ENCODE results near the gene GFER.

Gene GFER

DNA sequence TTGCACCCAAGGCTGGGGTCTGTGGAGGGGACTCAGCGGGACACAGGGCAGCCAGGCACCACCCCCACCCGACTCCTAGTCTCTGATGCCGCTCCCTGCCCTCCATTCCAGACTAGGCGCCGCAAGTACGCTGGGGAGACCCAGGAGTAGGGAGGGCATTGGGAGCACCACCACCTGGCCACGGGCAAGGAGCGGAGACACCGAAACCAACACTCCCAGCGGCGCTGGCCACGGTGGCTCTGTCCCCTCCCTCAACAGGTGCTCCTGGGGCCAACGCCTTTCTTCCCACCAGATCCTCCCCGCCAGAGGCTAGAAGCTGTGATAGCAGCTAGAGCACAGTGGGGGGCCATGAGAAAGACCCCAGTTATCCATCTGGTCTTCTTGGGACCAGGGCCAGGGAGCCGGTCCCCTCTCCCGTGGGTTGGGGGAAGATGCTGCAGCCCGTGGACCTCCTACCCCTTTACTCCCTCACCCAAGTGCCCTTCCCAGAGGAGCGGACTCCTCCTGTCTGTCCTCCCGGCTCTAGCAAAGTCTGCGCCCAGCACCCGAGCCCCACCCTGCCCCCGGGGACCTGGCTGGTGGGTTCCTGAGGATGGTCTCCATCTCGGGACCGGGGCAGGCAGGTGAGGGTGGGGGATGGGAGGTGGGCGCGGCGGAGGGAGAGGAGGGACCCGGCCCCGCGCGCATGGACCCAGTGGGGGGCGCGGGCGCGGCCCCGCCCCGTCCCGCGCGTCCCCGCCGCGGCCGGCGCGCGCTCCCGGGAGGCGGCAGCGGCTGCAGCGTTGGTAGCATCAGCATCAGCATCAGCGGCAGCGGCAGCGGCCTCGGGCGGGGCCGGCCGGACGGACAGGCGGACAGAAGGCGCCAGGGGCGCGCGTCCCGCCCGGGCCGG is 5.5 kb downstream of the GFER start, which contains the start of gene SYNGR3:
SYNGR3 (plus strand) TSS at position 762 of the 892 bp plus-strand sequence. CDS start 133 bp downstream, outside the sequence.
- FAIRE-seq, result no peak

DNA sequence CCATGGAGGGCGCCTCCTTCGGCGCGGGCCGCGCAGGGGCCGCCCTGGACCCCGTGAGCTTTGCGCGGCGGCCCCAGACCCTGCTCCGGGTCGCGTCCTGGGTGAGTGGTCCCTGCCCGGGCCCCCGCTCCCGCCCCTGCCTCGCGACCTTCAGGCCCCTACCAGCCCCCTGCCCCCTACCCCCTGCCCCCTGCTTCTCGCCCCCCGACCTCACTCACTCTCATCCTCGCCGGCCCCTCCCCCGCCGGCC is 6.0 kb downstream of the GFER start:
- no peak for FAIRE-seq
- no peak for DNase-seq (ENCODE audit: extremely low spot score, insufficient read length, low read depth)

More for the DNA sequence above, 5.5 kb downstream of the GFER start, which contains the start of gene SYNGR3:
- no peak for DNase-seq (ENCODE audit: extremely low spot score, insufficient read length, low read depth)

DNA sequence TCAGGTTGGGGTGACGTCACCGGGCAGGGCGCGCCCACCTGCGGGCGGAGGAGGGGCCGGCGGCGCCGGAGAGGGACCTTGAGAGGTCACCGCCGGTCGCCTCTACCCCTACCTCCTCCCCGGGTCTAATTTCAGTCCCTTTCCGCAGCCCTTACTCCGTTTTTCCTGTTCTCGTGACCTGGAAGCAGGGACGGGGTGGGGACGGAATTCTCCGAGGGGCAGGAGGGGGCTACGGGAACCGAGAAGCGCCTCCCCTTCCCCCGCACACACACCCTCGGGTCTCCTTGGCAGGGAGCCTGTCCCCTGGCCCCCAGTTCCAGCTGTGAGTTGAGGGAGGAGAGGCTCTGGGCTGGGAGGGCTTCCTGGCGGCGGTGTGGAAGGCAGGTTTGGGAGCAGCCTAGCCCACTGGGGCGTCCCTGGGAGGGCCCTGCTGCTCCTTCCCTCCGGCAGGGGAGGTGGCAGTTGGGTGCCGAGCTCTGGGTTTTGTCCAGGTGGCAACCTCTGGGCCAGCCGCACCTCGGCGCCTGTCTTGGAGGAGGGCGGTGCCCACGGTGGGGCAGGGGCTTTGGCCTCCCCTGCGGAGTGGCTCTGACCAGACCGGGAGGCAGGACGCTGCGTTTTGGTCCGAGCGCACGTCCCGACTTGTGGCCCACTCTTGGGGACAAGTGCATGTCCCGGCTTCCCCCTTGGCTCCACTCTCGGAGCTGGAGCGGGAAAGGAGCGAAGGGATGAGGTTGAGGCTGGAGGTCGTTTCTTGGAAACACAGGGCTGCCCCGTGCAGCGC is 6.5 kb downstream of the GFER start:
- FAIRE-seq, result no peak
- no peak for DNase-seq (ENCODE audit: extremely low spot score, insufficient read length, low read depth)

DNA sequence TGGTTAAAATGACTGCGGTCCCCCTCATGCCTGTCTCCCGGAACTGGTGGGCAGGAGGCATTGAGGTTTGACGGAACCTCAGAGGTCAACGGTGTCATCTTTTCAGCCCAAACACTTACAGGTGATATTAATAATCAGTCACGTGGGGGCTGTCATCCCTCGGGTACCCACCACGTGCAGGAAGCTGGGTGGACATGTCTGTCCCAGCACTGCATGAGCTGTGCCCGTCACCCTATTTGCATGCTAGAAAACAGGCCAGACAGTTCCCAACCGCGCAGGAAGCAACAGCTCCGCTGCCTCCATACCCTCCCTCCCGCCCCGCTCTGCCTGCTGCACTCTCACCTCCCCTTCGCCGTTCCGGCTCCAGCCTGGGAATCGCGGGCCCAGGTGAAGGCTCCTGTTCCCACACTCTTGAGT is 7.2 kb downstream of the GFER start:
- FAIRE-seq, result peak; percentile 93

DNA sequence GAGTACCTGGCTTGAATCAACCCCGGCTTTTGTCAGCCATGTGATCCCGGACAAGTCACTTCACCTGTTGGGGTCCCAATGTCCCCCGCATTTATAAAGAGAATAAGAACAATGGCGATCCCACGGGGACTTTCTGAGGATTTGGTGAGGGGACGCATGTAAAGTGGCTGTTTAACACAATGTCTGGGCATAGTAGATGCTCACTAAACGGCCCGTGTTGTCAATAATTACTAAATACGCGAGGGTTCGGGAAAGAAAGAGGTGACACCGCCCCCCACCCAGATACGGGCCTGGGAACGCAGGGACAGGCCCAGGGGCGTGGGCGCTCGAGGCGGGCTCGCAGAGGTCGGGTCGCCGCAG is 7.6 kb downstream of the GFER start:
- FAIRE-seq (no peak), DNase-seq (ENCODE audit: extremely low spot score, insufficient read length, low read depth) (no peak)

More for the DNA sequence above, 7.2 kb downstream of the GFER start:
- no peak for DNase-seq (ENCODE audit: extremely low spot score, insufficient read length, low read depth)

DNA sequence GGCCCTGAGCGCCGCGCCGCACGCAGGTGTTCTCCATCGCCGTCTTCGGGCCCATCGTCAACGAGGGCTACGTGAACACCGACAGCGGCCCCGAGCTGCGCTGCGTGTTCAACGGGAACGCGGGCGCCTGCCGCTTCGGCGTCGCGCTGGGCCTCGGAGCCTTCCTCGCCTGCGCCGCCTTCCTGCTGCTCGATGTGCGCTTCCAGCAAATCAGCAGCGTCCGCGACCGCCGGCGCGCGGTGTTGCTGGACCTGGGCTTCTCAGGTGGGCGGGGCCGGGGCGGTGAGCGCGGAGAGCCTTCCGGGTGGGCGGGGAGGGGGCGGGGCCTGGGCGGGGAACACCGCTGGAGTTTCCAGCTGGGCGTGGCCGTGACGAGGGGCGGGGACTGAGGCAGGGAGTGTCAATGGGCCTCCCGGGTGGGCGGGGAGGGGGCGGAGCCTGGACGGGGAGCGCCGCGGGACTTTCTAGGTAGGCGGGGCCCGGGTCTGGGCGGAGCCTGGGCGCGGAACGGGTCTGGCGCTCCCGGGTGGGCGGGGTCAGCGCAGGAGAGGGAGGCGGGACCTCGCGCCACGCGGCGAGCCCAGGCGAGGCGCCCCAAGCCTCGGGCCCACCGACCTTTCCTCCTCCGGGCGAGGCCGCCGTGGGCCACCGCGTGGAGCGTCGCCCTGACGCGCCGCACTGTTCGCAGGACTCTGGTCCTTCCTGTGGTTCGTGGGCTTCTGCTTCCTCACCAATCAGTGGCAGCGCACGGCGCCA is 8.1 kb downstream of the GFER start:
- FAIRE-seq, result peak; percentile 88
- peak; percentile 96 for DNase-seq (ENCODE audit: extremely low spot score, insufficient read length, low read depth)

DNA sequence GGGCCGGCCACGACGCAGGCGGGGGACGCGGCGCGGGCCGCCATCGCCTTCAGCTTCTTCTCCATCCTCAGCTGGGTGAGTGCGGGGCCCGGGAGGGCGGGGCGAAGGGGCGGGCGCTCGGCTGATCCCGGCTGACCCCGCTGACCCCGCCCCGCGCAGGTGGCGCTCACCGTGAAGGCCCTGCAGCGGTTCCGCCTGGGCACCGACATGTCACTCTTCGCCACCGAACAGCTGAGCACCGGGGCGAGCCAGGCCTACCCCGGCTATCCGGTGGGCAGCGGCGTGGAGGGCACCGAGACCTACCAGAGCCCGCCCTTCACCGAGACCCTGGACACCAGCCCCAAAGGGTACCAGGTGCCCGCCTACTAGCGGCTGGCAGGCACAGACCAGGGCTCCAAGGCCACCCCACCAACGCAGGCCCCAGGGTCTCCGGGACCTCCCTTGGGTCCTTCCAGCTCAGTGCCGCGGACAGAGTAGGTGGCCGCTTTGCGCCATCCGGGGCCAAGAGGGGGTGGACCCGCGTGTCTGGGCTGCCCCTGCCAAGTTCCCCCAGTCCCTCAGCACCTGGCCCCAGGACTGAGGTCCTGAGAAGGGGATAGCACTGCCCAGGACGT is 8.8 kb downstream of the GFER start:
- no peak for DNase-seq (ENCODE audit: extremely low spot score, insufficient read length, low read depth)
- FAIRE-seq, result no peak

DNA sequence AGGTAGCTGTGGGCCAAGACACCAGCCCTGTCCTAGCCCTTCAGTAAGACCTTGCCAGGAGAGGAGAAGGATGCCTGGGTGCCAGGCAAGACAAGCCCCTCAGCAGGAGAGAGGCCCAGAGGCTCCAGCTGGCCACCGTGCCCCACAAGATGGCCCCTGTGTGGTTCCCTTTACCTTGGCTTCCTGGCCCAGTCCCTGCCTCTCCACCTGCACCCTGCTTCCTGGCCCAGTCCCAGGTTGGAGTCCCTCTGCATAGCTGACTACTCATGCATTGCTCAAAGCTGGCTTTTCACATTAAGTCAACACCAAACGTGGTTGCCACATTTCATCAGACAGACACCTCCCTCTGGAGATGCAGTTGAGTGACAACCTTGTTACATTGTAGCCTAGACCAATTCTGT is 9.7 kb downstream of the GFER start:
- DNase-seq (ENCODE audit: extremely low spot score, insufficient read length, low read depth) (no peak), FAIRE-seq (no peak)

DNA sequence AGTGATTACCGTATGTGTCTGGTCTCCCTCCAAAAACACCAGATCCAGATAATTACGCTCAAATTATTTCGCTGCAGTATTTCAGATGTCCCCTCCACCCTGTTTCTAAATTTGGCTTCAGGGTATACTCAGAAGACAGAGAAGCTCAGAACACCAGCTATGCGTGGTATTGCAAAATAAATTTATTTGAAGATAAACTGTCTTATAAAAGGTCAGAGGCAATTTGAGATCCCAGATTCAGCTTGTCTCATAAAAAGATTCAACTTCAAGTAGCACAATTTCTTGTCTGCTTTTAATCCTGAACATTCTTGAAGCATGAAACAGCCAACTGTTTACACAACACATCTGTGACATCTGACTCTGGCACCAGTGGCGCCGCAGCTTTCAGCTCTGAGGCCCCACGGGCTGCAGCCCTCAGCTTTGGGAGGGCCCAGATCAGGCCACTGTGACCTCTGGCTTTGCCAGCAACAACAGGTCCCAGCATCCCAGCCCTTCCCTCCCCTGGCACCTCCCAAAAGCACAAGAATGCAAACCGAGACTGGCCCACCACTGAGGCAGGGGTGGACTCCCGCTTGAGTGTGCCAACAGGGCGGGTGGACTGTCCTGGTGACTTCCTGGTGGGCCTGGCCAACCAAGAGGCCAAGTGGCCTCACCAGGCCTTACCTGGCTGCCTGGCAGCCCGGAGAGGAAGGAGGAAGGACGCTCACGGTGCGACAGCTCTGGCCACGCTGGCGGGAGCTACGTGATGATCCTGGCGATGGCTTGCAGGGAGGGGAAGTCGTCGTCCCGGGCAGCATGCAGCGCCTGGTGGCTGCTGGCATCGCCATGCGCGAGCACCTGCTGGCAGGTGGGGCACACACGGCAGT is 13.7 kb downstream of the GFER start:
- FAIRE-seq (peak; percentile 33), DNase-seq (ENCODE audit: extremely low spot score, insufficient read length, low read depth) (no peak)

DNA sequence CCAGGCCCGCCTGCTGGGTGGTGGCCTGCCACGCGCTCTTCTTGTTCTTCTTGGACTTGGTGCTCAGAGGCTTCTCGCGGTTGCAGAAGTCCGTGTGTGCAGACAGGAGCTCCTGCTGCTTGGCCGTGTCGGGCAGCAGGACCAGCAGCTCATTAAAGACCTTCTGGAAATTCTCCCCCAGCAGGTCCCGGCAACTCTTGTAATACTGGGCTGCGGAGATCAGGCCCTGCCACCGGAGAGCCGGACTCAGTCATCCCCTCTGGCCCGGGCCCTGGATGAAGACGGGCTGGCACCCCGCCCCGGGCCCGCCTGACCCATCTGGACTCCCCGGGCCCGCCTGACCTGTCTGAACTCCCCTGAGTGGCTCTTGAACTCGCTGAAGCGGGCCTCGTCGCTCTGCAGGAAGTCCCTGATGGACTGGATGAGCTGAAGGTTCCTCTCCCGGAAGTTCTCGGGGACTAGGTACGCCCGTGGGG is 14.4 kb downstream of the GFER start:
- FAIRE-seq (no peak), DNase-seq (ENCODE audit: extremely low spot score, insufficient read length, low read depth) (no peak)

DNA sequence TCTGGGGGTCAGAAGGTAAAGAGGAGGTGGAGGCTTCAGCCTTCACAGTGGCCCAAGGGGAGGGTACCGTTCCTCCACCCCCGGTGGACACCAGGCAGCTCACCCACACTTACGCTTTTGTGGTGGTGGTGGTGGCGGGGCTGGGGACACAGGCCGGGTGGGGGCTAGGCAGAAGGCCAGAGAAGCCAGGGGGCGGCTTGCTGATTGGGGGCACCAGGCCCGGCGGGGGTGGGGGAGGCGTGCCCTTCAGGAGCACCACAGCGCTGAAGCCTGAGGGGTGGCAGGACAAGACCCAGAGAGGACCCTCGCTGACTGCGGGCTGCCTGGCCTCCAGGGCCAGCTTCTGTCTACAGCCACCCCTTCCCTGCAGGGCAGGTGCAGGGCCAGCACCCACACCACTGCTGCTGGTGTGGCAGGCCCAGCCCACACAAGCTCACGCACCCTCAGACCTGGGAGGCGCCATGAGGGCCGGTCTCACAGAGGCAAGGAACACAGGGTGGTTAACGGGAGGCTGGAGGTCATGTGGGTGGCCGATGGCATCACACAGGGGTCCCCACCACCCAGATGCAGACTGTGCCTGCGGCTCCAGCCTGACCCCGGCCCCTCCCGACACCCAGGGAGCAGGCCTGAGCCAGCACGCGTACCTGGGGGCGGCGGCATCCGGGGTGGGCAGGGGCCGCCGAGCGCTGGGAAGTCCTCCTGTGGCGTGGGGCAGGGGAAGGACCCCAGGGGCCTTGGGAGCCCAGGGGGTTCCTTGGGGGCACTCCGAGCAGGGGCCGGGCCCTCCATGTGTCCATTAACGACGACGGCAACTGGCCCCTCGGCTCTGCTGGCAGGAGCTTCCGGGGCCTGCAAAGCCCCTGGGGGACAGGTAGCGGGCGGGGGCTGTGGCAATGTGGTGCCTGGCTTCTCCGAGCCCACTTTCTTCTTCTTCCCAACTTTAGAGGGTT is 15.1 kb downstream of the GFER start:
- FAIRE-seq (no peak), DNase-seq (ENCODE audit: extremely low spot score, insufficient read length, low read depth) (no peak)

DNA sequence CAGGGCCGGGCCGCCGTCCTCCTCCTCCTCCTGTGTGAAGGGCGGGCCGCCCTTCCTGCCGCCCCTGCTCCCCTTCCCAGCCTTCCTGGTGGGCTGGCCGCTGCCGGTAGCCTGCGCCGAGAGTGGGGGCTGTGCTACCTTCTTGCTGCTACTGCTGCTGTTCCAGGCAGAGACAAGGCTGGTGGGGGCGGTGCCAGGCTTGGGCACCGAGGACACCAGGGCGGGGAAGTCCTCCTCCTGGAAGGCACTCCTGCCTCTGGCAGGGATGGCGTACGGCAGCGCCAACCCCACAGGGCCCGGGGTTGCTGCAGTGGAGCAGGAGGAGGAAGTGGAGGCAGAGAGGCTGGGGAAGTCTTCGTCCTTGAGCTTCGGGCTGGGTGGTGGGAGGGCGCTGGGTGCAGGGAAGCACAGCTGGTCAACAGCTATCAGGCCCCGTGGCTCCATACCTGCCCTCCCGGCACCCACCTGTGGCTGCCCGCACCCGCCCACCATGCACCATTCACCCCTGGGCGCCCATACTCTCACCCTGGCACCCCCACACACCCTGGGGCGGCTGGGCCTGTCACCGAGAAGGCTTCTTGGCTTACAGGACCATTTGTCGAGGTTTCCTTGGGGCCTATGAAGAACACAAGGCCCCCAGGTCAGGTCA is 16.0 kb downstream of the GFER start:
- no peak for FAIRE-seq
- DNase-seq (ENCODE audit: extremely low spot score, insufficient read length, low read depth), result no peak

DNA sequence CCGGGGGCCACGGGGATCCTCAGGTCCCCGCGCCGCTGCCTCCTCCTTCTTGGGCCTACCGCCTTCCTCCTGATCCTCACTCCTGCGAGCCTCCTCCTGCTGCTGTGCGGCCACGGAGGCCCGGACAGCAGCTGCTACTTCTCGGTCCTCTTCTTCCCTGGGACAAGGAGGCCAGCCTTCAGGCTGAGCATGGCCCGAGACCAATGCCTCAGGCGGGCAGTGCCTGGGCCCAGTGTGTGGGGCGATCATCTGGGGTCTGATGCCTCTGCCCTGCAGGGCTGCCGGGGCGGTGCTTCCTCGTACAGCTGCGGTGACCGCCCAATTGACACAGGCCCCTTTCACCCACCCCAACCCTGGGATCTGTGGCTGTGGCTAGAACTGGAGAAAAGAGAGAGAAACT is 17.0 kb downstream of the GFER start:
- FAIRE-seq (no peak), DNase-seq (ENCODE audit: extremely low spot score, insufficient read length, low read depth) (no peak)

DNA sequence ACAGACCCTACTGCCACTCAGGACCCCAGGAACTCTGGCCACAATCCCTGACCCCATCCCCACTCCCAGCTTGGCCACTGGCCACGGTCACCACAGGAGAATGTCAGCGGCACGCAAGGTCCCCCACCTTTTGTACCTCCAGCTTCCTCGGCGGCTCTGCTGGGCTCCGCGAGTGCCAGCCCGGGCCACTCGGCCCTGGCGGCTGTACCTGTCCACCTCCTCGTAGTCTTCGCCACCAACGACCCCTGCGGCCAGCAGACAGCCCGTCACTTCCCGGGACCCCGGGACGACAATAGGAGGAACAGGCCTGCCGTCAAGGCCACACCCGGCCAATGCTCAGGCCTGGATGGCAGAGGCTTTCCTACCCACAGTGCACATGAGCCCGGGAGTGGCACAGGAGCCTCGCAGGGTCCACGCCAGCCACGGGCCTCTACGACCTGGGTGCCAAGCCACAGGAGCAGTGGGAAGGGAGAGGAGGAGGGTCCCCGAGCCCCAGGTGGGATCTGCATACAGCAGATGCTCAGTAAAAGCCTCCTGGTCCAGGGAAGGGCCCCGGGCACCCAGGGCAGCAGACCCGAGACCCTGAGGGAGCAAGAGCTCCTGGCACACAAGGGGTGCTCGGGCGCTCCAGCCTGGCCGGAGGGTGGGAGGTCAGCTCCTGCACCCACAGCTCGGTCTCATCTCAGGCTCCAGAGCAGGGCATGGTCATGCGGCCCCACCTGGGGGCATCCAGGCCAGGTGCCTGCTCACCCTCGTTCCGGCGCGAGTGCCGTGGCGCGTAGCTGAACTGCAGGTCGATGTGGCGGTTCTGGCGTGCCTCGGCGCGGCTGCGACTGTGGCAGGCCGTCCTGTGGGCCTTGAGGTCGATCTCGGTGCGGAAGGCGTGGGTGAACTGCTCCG is 17.7 kb downstream of the GFER start:
- DNase-seq (ENCODE audit: extremely low spot score, insufficient read length, low read depth) (no peak), FAIRE-seq (no peak)

DNA sequence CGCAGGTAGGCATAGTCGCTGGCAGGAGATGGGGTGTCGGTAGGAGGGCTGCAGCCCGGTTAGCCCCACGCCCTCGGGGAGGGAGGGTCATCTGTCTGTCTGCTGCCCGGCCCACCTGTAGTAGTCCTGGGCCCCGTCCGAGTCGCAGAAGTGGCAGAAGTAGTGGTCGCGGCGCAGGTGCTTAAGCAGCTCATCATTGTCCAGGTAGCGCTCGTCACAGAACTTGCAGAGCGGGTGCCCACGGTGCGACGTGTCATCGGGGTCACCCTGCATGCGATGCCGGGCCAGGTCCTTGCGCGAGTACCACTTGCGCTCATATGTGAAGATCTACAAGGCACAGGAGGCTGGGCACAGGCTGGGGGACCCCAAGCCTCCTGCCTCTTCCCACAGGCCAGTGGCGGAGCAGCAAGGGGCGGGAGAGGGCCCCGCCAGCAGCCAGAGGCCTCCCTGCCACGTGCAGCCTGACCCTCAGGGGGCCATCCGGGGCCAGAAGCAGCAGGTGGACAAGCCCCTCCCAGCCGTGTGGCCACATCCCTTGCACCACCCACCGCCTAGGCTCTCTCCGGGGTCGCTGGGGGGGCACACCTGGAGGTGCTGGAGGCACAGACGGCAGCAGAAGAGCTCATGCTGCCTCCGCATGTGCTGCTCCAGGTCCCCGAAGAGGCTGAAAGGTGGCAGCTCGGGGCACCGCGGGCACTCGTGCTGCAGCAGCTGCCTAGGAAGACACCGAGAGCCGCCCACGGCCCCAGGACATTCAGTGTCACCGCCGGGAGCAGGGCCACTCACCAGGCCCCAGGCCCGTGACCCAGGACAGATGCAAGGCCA is 18.6 kb downstream of the GFER start:
- FAIRE-seq, result no peak
- DNase-seq (ENCODE audit: extremely low spot score, insufficient read length, low read depth), result no peak

All from GM18507 (cell line).